IMR-90 (cell line): ENCODE measurements around the gene PIK3CA. TPM values are rescaled to one million over a fixed set of nuclear protein-coding genes. Genes with fewer than 3 reads are reported as not detected.

Experiments used
- ATAC-seq: fragments of 200-7000 bp; cut with Tn5 transposase; 2 replicates; pipeline ENCODE4 v1.9.1; 2020; ENCODE audit warnings: low read depth, mild to moderate bottlenecking, moderate library complexity
- BruUV-seq: library from RNA; stranded (reverse); fragments of 400-500 nt; replicated peaks from 2 replicates; lab custom pipeline; 2021; lab: Mats Ljungman, UMichigan
- CTCF ChIA-PET: fragments of 300-600 bp; formaldehyde crosslinking; extraction: SDS; loops from one replicate; lab custom pipeline; 2021; ENCODE audit warnings: antibody characterized with exemption; lab: Yijun Ruan, JAX
- POLR2A ChIA-PET: fragments of 300-600 bp; sonication (Branson Sonifier 250); formaldehyde crosslinking; loops from one replicate; lab custom pipeline; 2022; ENCODE audit warnings: antibody characterized with exemption; ENCODE audit not compliant: unreplicated experiment; lab: Charles Lee
- DNase-seq: peaks from one replicate; pipeline ENCODE4 v3.0.0; 2013
- H2AFZ ChIP-seq: replicated peaks from 2 replicates; pipeline ENCODE3; 2013; ENCODE audit warnings: low read length, mild to moderate bottlenecking; ENCODE audit not compliant: poor library complexity
- H2AK5ac ChIP-seq: 2 replicates; pipeline ENCODE4 v1.6.1; 2013; ENCODE audit warnings: low read depth, low read length, inconsistent platforms
- H2AK9ac ChIP-seq: replicated peaks from 2 replicates; pipeline ENCODE3; 2013; ENCODE audit warnings: mild to moderate bottlenecking, low read depth, low read length, moderate library complexity; ENCODE audit not compliant: poor library complexity
- H2BK120ac ChIP-seq: 2 replicates; pipeline ENCODE4 v1.6.1; 2013; ENCODE audit warnings: low read depth, low read length, inconsistent platforms
- H2BK15ac ChIP-seq: 3 replicates; pipeline ENCODE4 v1.6.1; 2013; ENCODE audit warnings: low read depth, low read length, inconsistent platforms
- H2BK20ac ChIP-seq: 2 replicates; pipeline ENCODE4 v1.6.1; 2013; ENCODE audit warnings: low read depth, mild to moderate bottlenecking, inconsistent platforms, low read length, moderate library complexity
- H2BK5ac ChIP-seq: 2 replicates; pipeline ENCODE4 v1.6.1; 2013; ENCODE audit warnings: mild to moderate bottlenecking, low read depth, low read length, inconsistent platforms; ENCODE audit not compliant: poor library complexity, severe bottlenecking
- H3K14ac ChIP-seq: replicated peaks from 2 replicates; pipeline ENCODE4 v1.6.1; 2013; ENCODE audit warnings: low read depth, low read length, inconsistent platforms
- H3K18ac ChIP-seq: 2 replicates; pipeline ENCODE4 v1.6.1; 2013; ENCODE audit warnings: low read depth, low read length, control low read depth
- H3K23ac ChIP-seq: 2 replicates; pipeline ENCODE4 v1.6.1; 2013; ENCODE audit warnings: low read depth, low read length, inconsistent platforms
- H3K27ac ChIP-seq: 2 replicates; pipeline ENCODE4 v1.5.1; 2013; ENCODE audit warnings: mild to moderate bottlenecking, control low read depth, low read length; ENCODE audit not compliant: insufficient read depth
- H3K27me3 ChIP-seq: 2 replicates; pipeline ENCODE4 v1.6.1; 2013; ENCODE audit warnings: low read length; ENCODE audit not compliant: control insufficient read depth, insufficient read depth
- H3K36me3 ChIP-seq: 2 replicates; pipeline ENCODE4 v1.6.1; 2013; ENCODE audit warnings: low read length, mixed read lengths; ENCODE audit not compliant: control insufficient read depth, insufficient read depth
- H3K4ac ChIP-seq: 2 replicates; pipeline ENCODE4 v1.6.1; 2013; ENCODE audit warnings: low read depth, low read length, inconsistent platforms
- H3K4me1 ChIP-seq: 2 replicates; pipeline ENCODE4 v1.6.1; 2013; ENCODE audit warnings: low read length, mixed read lengths; ENCODE audit not compliant: control insufficient read depth, insufficient read depth
- H3K4me2 ChIP-seq: 2 replicates; pipeline ENCODE4 v1.6.1; 2013; ENCODE audit warnings: low read depth, mild to moderate bottlenecking, control low read depth, low read length, moderate library complexity
- H3K4me3 ChIP-seq: 2 replicates; pipeline ENCODE4 v1.5.1; 2013; ENCODE audit warnings: low read depth, mild to moderate bottlenecking, control low read depth, low read length, moderate library complexity; ENCODE audit not compliant: insufficient read depth
- H3K56ac ChIP-seq: 2 replicates; pipeline ENCODE4 v1.6.1; 2013; ENCODE audit warnings: low read length, inconsistent platforms; ENCODE audit not compliant: insufficient read depth; ENCODE audit errors: extremely low read depth
- H3K79me1 ChIP-seq, 2 experiments: 2 replicates each; pipeline ENCODE4 v1.6.1; 2013; ENCODE audit warnings: low read length in 2 of 2, inconsistent platforms in 1 of 2, low read depth in 1 of 2
- H3K9ac ChIP-seq: 2 replicates; pipeline ENCODE4 v1.6.1; 2013; ENCODE audit warnings: low read depth, low read length, control low read depth
- H3K9me1 ChIP-seq: 2 replicates; pipeline ENCODE4 v1.6.1; 2013; ENCODE audit warnings: low read length, inconsistent platforms; ENCODE audit not compliant: insufficient read depth
- H3K9me3 ChIP-seq: 2 replicates; pipeline ENCODE4 v1.6.1; 2013; ENCODE audit warnings: low read length; ENCODE audit not compliant: control insufficient read depth, insufficient read depth
- H4K20me1 ChIP-seq: 2 replicates; pipeline ENCODE4 v1.6.1; 2013; ENCODE audit warnings: low read length, inconsistent platforms; ENCODE audit not compliant: insufficient read depth
- H4K5ac ChIP-seq: 2 replicates; pipeline ENCODE4 v1.6.1; 2013; ENCODE audit warnings: mild to moderate bottlenecking, low read depth, low read length, control low read depth
- H4K8ac ChIP-seq, 2 experiments: 2 replicates each; pipeline ENCODE4 v1.6.1; 2013; ENCODE audit warnings: low read depth in 2 of 2, low read length in 2 of 2, control low read depth in 1 of 2, inconsistent platforms in 1 of 2
- H4K91ac ChIP-seq: 2 replicates; pipeline ENCODE4 v1.6.1; 2013; ENCODE audit warnings: low read depth, low read length, inconsistent platforms; ENCODE audit not compliant: insufficient read depth
- MAZ ChIP-seq: IDR thresholded peaks from 2 replicates; pipeline ENCODE4 v1.6.1; 2012; ENCODE audit warnings: low read depth, mild to moderate bottlenecking, low read length, improper control_type of control experiment, moderate library complexity, borderline replicate concordance
- MXI1 ChIP-seq: IDR thresholded peaks from 2 replicates; pipeline ENCODE4 v1.6.1; 2012; ENCODE audit warnings: low read depth, mild to moderate bottlenecking, low read length, moderate library complexity, borderline replicate concordance
- POLR2A ChIP-seq: IDR thresholded peaks from 2 replicates; pipeline ENCODE4 v1.6.1; 2012; ENCODE audit warnings: mild to moderate bottlenecking, low read depth, low read length
- RCOR1 ChIP-seq: IDR thresholded peaks from 2 replicates; pipeline ENCODE4 v1.6.1; 2012; ENCODE audit warnings: mild to moderate bottlenecking, low read length, improper control_type of control experiment; ENCODE audit not compliant: insufficient replicate concordance
- WGBS, 2 experiments: methylation state at CpG; one replicate each; pipeline versions ENCODE4 v1.1.5 to v1.1.7; 2013; ENCODE audit warnings: missing lambda C conversion rate in 2 of 2; ENCODE audit not compliant: insufficient read length in 1 of 2; ENCODE audit errors: extremely low coverage in 2 of 2; 5-methylcytosine and 5-hydroxymethylcytosine counted together
- dilution Hi-C: fragments of 300-500 bp; cut with HindIII; formaldehyde crosslinking; loops from one replicate; pipeline ENCODE4 v1.14.3; 2018; ENCODE audit warnings: low sequenced_read_pairs; ENCODE audit not compliant: unreplicated experiment
- in situ Hi-C: fragments of 300-500 bp; cut with MboI; formaldehyde crosslinking; loops from 3 replicates; pipeline ENCODE4 v1.14.3; 2019; ENCODE audit warnings: low sequenced_read_pairs, inconsistent platforms, mixed read lengths
- intact Hi-C: fragments of 100-400 bp; cut with micrococcal nuclease; formaldehyde crosslinking; loops from 2 replicates; pipeline ENCODE4 v1.10.0; 2022
- polyA plus RNA-seq, 3 experiments: library from polyadenylated mRNA; depleted of rRNA; stranded (reverse); fragments of >200 nt; gene quantifications; 2 replicates each; pipeline ENCODE4 v1.2.3, GENCODE V29; 2012; ENCODE audit warnings: low replicate concordance in 1 of 3
- total RNA-seq: library from RNA; depleted of rRNA; stranded (reverse); fragments of >200 nt; gene quantifications from 2 replicates; pipeline ENCODE4 v1.2.3, GENCODE V29; 2012

Gene PIK3CA
- total and polyA plus RNA-seq, 2 of the 4 experiments (the other 2 are of a cell fraction), result 5.7 to 22.4 TPM

GRCh38 chr3:179148616-179149405, 654 bp downstream of the PIK3CA start:
- no peak overlapping the region for H2BK20ac ChIP-seq
- H2AK5ac ChIP-seq, result no peak overlapping the region
- peak overlapping the region; percentile 25; the same call in 1 of the 2 replicates for H4K5ac ChIP-seq
- peak overlapping the region; percentile 89 for H2AK9ac ChIP-seq
- peak overlapping the region; percentile 24 to 58; a peak in 2 of 4 replicates for H4K8ac ChIP-seq
- H3K4me2 ChIP-seq, result peak overlapping the region; percentile 56
- H4K91ac ChIP-seq, result peak overlapping the region; percentile 39
- H2BK120ac ChIP-seq, result peak overlapping the region; percentile 1; the same call in 1 of the 2 replicates
- TF ChIP-seq MXI1 (0 out of 2 replicates have a peak, but pooled peaks have one; percentile 19), RCOR1 (no peak), POLR2A (no peak), MAZ (no peak)
- peak overlapping the region; percentile 94 for H3K27ac ChIP-seq
- intact Hi-C loops, result loop anchor here (1.0 to 5.0 kb wide), 4 partner anchors 42 to 408 kb away; partner anchors contain the start of gene ZMAT3
- ChIA-PET CTCF (interaction anchor here (0.6 kb wide), 1 partner anchor 128 kb away, joined by 3 read pairs; no protein-coding TSS in a partner anchor), POLR2A (interaction anchor here (0.6 to 0.7 kb wide), 2 partner anchors 43 to 243 kb away, joined by 3 to 6 read pairs; no protein-coding TSS in a partner anchor)
- no peaks in the 10 kb centered on the region for H3K27me3 ChIP-seq
- H3K79me1 ChIP-seq, result peaks cover 3 to 28% of the 10 kb centered on the region in 2 experiments; a peak in 3 of 4 replicates
- DNase-seq, result peak; percentile 28
- H3K4me3 ChIP-seq, result peak overlapping the region; percentile 94
- no peaks in the 10 kb centered on the region; the same call in 1 of the 2 replicates for H3K4me1 ChIP-seq
- ATAC-seq, result peak; percentile 47
- peak overlapping the region; percentile 13; the same call in 1 of the 2 replicates for H3K18ac ChIP-seq
- no peaks in the 10 kb centered on the region for H3K9me3 ChIP-seq
- peak overlapping the region; percentile 82 for H2BK5ac ChIP-seq
- H3K56ac ChIP-seq, result peak overlapping the region; percentile 83
- peak overlapping the region; percentile 94 for H2AFZ ChIP-seq
- H3K14ac ChIP-seq, result peak overlapping the region; percentile 69
- H2BK15ac ChIP-seq, result peak overlapping the region; percentile 65; the same call in 1 of the 3 replicates
- in situ Hi-C loops, result loop anchor here (5.0 kb wide), 1 partner anchor 173 kb away; the partner anchor contains the start of gene ZNF639
- BruUV-seq, result no TSS peak
- peak overlapping the region; percentile 80 for H3K4ac ChIP-seq
- H4K20me1 ChIP-seq, result peaks cover 21% of the 10 kb centered on the region; the same call in 1 of the 2 replicates
- no peaks in the 10 kb centered on the region for H3K36me3 ChIP-seq
- peak overlapping the region; percentile 74 for H3K23ac ChIP-seq
- peak overlapping the region; percentile 90 for H3K9ac ChIP-seq
- H3K9me1 ChIP-seq, result no peaks in the 10 kb centered on the region
- WGBS, 2 experiments, result 0% methylated on average over 15 of the region's 70 CpGs; no CpG with 5 or more reads in 1 of the 2 experiments
- dilution Hi-C loops, result no loop called here
